ENCODE results near the gene MOB3B.

The MOB3B gene

DNA sequence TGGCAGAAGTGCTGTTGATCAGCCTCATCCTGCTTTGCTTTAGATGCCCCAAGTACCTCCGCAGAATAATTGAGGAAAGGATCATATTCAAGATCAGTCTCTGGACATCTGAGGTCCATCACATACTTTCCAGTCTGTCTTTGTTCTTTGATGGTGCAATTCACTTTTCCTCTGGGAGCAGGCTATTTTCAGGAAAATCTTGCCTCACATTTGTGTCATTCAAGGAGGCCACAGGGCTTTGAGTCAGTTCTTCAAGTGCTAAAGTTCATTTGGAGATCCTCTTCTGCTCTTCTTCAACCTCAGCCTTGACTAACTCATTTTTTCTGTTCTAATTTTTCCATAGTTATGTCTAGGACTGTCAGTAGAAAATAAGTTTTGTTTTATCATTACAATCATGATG is 251.2 kb downstream of the MOB3B start:
- H3K4me3 ChIP-seq (ENCODE audit: low read depth, low read length): no peak overlapping the region
- TF ChIP-seq, protein P1, sequence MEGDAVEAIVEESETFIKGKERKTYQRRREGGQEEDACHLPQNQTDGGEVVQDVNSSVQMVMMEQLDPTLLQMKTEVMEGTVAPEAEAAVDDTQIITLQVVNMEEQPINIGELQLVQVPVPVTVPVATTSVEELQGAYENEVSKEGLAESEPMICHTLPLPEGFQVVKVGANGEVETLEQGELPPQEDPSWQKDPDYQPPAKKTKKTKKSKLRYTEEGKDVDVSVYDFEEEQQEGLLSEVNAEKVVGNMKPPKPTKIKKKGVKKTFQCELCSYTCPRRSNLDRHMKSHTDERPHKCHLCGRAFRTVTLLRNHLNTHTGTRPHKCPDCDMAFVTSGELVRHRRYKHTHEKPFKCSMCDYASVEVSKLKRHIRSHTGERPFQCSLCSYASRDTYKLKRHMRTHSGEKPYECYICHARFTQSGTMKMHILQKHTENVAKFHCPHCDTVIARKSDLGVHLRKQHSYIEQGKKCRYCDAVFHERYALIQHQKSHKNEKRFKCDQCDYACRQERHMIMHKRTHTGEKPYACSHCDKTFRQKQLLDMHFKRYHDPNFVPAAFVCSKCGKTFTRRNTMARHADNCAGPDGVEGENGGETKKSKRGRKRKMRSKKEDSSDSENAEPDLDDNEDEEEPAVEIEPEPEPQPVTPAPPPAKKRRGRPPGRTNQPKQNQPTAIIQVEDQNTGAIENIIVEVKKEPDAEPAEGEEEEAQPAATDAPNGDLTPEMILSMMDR (IDR thresholded peaks at IDR 0.05; ENCODE audit: low read depth, low read length): no peak
- H3K27me3 ChIP-seq (ENCODE audit: insufficient read depth, low read depth, severe bottlenecking): no peaks in the 10 kb centered on the region
- no peak for DNase-seq
- no peaks in the 10 kb centered on the region for H3K36me3 ChIP-seq
- no peak overlapping the region for H3K27ac ChIP-seq
- no peaks in the 10 kb centered on the region for H3K9me3 ChIP-seq (ENCODE audit: severe bottlenecking)

DNA sequence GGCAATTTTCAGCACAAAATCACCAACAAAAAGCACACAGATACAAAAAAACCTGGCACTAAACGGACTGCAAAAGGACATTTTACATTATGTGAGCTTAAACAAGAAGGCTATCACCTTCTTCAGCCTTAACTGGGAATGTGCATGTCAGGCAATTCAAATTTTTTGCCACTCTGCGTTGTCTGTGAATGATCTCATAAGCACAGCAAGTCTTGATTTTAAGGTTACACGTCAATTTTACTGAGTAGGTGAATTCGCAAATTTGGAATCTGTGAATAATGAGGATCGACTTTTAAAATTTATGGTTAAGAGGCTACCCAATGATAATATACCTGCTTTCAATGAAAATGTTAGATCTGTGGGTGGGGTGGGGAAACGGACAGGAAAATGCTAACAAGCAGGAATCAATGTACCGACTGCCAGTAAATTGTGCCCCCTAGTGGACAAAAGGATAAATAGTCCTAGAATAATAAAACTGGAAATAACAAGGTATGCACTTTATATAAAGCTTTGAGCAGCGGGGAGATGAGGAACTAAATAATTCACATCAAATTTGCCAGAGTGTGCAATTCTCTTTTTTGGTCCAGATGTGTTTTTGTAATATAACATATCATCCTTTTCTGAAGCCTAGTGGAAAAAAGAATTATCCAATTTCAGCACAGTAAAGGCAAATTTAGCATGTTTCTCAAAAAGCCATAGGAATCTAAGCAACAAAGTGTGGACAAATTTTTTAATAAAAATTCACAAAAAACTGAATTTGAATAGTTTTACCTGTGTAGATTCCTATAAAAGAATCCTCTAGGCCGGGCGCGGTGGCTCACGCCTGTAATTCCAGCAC is 253.2 kb downstream of the MOB3B start:
- Histone ChIP-seq H3K36me3 (no peaks in the 10 kb centered on the region), H3K27ac (no peak overlapping the region), H3K9me3 (ENCODE audit: severe bottlenecking) (no peaks in the 10 kb centered on the region), H3K4me3 (ENCODE audit: low read depth, low read length) (no peak overlapping the region), H3K27me3 (ENCODE audit: insufficient read depth, low read depth, severe bottlenecking) (no peaks in the 10 kb centered on the region)
- TF ChIP-seq, protein P1 (IDR thresholded peaks at IDR 0.05; ENCODE audit: low read depth, low read length): peak; percentile 37; the same call in 1 of the 2 replicates
- peak; percentile 18 for DNase-seq

All from WERI-Rb-1 (cell line).